IMR-90 (cell line): ENCODE data around the gene INTU.

Experiments
- CTCF ChIP-seq: conservative IDR thresholded peaks from 2 replicates; pipeline ENCODE4 v1.5.1; 2012; ENCODE audit warnings: mild to moderate bottlenecking, low read depth, low read length, improper control_type of control experiment
- MXI1 ChIP-seq: IDR thresholded peaks from 2 replicates; pipeline ENCODE4 v1.6.1; 2012; ENCODE audit warnings: low read depth, mild to moderate bottlenecking, low read length, moderate library complexity, borderline replicate concordance
- RAD21 ChIP-seq: IDR thresholded peaks from 2 replicates; pipeline ENCODE4 v1.6.1; 2012; ENCODE audit warnings: low read length, improper control_type of control experiment
- RCOR1 ChIP-seq: IDR thresholded peaks from 2 replicates; pipeline ENCODE4 v1.6.1; 2012; ENCODE audit warnings: mild to moderate bottlenecking, low read length, improper control_type of control experiment; ENCODE audit not compliant: insufficient replicate concordance
- RFX5 ChIP-seq: IDR thresholded peaks from 2 replicates; pipeline ENCODE4 v1.8.0; 2012; ENCODE audit warnings: low read depth, mild to moderate bottlenecking, low read length, moderate library complexity

DNA sequence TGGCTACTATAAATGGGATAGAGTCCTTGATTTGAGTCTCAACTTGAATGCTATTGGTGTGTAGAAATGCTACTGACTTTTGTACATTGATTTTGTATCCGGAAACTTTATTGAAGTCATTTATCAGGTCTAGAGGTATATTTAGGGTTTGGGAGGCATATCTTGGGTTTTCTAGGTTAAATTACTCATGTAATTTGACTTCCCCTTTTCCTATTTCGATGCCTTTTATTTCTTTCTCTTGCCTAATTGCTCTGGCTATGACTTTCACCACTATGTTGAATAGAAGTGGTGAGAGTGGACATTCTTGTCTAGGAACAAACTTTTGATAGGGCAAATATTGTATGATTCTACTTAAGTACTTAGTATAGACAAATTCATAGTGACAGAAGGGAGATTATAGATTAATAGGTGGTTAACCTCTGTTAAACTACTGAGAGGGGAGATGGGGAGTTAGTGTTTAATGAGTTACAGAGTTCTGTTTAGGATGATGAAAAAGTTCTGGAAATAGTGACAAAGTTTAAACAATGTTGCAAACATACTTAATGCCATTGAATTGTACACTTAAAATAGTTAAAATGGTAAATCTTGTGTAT lies 126.6 kb downstream of the INTU start:
- no peak for TF ChIP-seq RFX5
- TF ChIP-seq RCOR1: no peak
- no peak for TF ChIP-seq CTCF
- TF ChIP-seq MXI1: no peak
- no peak for TF ChIP-seq RAD21
